GM21737 (cell line): ENCODE results near the gene PROZ.

ENCODE experiments used
- ATAC-seq: cut with Tn5 transposase; IDR thresholded peaks from one replicate; pipeline ENCODE4 v1.9.1; 2021; ENCODE audit warnings: mild to moderate bottlenecking, moderate library complexity; ENCODE audit not compliant: unreplicated experiment

Gene PROZ

GRCh38 chr13:113139577-113139976 is 18.9 kb upstream of the PROZ start:
- no peak for ATAC-seq

GRCh38 chr13:113140677-113141600 is 17.5 kb upstream of the PROZ start:
- no peak for ATAC-seq

GRCh38 chr13:113141601-113141970 is 16.9 kb upstream of the PROZ start:
- ATAC-seq = no peak

GRCh38 chr13:113142876-113143275 is 15.6 kb upstream of the PROZ start:
- no peak for ATAC-seq

- no peak for ATAC-seq
Measured at GRCh38 chr13:113143466-113144254, 14.8 kb upstream of the PROZ start.

- no peak for ATAC-seq
Measured at GRCh38 chr13:113144255-113144629, 14.2 kb upstream of the PROZ start.

GRCh38 chr13:113145496-113145895 is 13.0 kb upstream of the PROZ start:
- ATAC-seq = no peak

- no peak for ATAC-seq
Measured at GRCh38 chr13:113145911-113146598, 12.4 kb upstream of the PROZ start.

GRCh38 chr13:113146750-113147149 is 11.7 kb upstream of the PROZ start:
- no peak for ATAC-seq

- ATAC-seq = no peak
Measured at GRCh38 chr13:113147206-113147605, 11.2 kb upstream of the PROZ start.

GRCh38 chr13:113148407-113148806 is 10.0 kb upstream of the PROZ start:
- no peak for ATAC-seq

GRCh38 chr13:113148940-113149503 is 9.4 kb upstream of the PROZ start:
- no peak for ATAC-seq

GRCh38 chr13:113149711-113150549 is 8.5 kb upstream of the PROZ start:
- ATAC-seq = no peak

GRCh38 chr13:113150550-113151365 is 7.7 kb upstream of the PROZ start:
- ATAC-seq = no peak

- ATAC-seq = no peak
Measured at GRCh38 chr13:113151745-113152690, 6.4 kb upstream of the PROZ start.

GRCh38 chr13:113152691-113152983 is 5.8 kb upstream of the PROZ start:
- ATAC-seq = no peak

GRCh38 chr13:113152984-113153809 is 5.3 kb upstream of the PROZ start:
- ATAC-seq = peak; percentile 19
